Neural cell (in vitro differentiated cells): ENCODE results near the gene SLC16A10. TPM values are rescaled to one million over a fixed set of nuclear protein-coding genes. Genes with fewer than 3 reads are reported as not detected.

Source experiments
- H2AFZ ChIP-seq: fragments of 200-600, 300-800 bp; sonication (generic), shearing (Covaris generic); 2 replicates; pipeline ENCODE4 v1.6.0; 2014; ENCODE audit warnings: low read depth, mild to moderate bottlenecking, antibody characterized with exemption, low read length, moderate library complexity
- H3F3A ChIP-seq: fragments of 200-600 bp; shearing (Covaris generic); 2 replicates; pipeline ENCODE4 v1.6.1; 2016; ENCODE audit warnings: mild to moderate bottlenecking, moderate library complexity, mixed read lengths, antibody characterized with exemption, low read length; ENCODE audit not compliant: insufficient read depth, poor library complexity, severe bottlenecking
- H3K27ac ChIP-seq: fragments of 200-600, 300-800 bp; sonication (generic), shearing (Covaris generic); 2 replicates; pipeline ENCODE4 v1.5.1; 2014; ENCODE audit warnings: mild to moderate bottlenecking, low read length, moderate library complexity
- H3K27me3 ChIP-seq: fragments of 300-800, 200-600 bp; sonication (generic), shearing (Covaris generic); 2 replicates; pipeline ENCODE4 v1.6.0; 2014; ENCODE audit warnings: mild to moderate bottlenecking, low read depth, low read length, moderate library complexity; ENCODE audit not compliant: insufficient read depth
- H3K36me3 ChIP-seq: fragments of 300-800, 200-600 bp; sonication (generic), shearing (Covaris generic); 2 replicates; pipeline ENCODE4 v1.5.1; 2014; ENCODE audit warnings: mild to moderate bottlenecking, antibody characterized with exemption, low read length, moderate library complexity; ENCODE audit not compliant: insufficient read depth
- H3K4me2 ChIP-seq: fragments of 300-800, 200-600 bp; sonication (generic), shearing (Covaris generic); 2 replicates; pipeline ENCODE4 v1.6.0; 2014; ENCODE audit warnings: mild to moderate bottlenecking, low read length
- H3K4me3 ChIP-seq: fragments of 300-800, 200-600 bp; sonication (generic), shearing (Covaris generic); 2 replicates; pipeline ENCODE4 v1.5.1; 2014; ENCODE audit warnings: mild to moderate bottlenecking, low read length, moderate library complexity
- H3K79me2 ChIP-seq: fragments of 200-600 bp; shearing (Covaris generic); replicated peaks from 2 replicates; pipeline ENCODE4 v1.6.0; 2014; ENCODE audit warnings: mild to moderate bottlenecking, low read length, moderate library complexity; ENCODE audit not compliant: insufficient read depth
- H3K9ac ChIP-seq: fragments of 300-800, 200-600 bp; sonication (generic), shearing (Covaris generic); 2 replicates; pipeline ENCODE4 v1.6.1; 2016; ENCODE audit warnings: mild to moderate bottlenecking, low read length, mixed read lengths
- H3K9me2 ChIP-seq: fragments of 200-600 bp; shearing (Covaris generic); 2 replicates; pipeline ENCODE4 v1.6.1; 2016; ENCODE audit warnings: mild to moderate bottlenecking, low read length, mixed read lengths; ENCODE audit not compliant: insufficient read depth
- H3K9me3 ChIP-seq: fragments of 200-600, 300-800 bp; sonication (generic), shearing (Covaris generic); 2 replicates; pipeline ENCODE4 v1.6.1; 2016; ENCODE audit warnings: mild to moderate bottlenecking, mixed run types, low read length, moderate library complexity, mixed read lengths
- H4K20me1 ChIP-seq: fragments of 200-600 bp; shearing (Covaris generic); 2 replicates; pipeline ENCODE4 v1.6.1; 2016; ENCODE audit warnings: mild to moderate bottlenecking, mixed run types; ENCODE audit not compliant: insufficient read depth
- CTCF ChIP-seq: fragments of 450-650 bp; IDR thresholded peaks from 2 replicates; pipeline ENCODE4 v1.5.1; 2014; ENCODE audit warnings: antibody characterized with exemption, mild to moderate bottlenecking, moderate library complexity; ENCODE audit not compliant: poor library complexity, severe bottlenecking
- EP300 ChIP-seq: fragments of 450-650 bp; conservative IDR thresholded peaks from 2 replicates; pipeline ENCODE4 v1.6.1; 2014; ENCODE audit warnings: antibody characterized with exemption, mild to moderate bottlenecking, moderate library complexity; ENCODE audit not compliant: poor library complexity, severe bottlenecking
- EZH2 ChIP-seq: fragments of 200-600, 300-800 bp; shearing (Covaris generic), sonication (generic); IDR thresholded peaks from 2 replicates; pipeline ENCODE4 v1.6.1; 2014; ENCODE audit warnings: antibody characterized with exemption, low read length, borderline replicate concordance, mild to moderate bottlenecking; ENCODE audit not compliant: insufficient read depth, poor library complexity, severe bottlenecking
- MXI1 ChIP-seq: fragments of 450-650 bp; conservative IDR thresholded peaks from 2 replicates; pipeline ENCODE4 v1.6.1; 2014; ENCODE audit warnings: antibody characterized with exemption, mild to moderate bottlenecking; ENCODE audit not compliant: poor library complexity, severe bottlenecking
- POLR2AphosphoS5 ChIP-seq: IDR thresholded peaks from 2 replicates; pipeline ENCODE4 v1.6.1; 2012
- RAD21 ChIP-seq: fragments of 450-650 bp; conservative IDR thresholded peaks from 2 replicates; pipeline ENCODE4 v1.6.1; 2014; ENCODE audit warnings: antibody characterized with exemption, mild to moderate bottlenecking, moderate library complexity
- REST ChIP-seq: IDR thresholded peaks from 2 replicates; pipeline ENCODE4 v1.6.1; 2012; ENCODE audit warnings: borderline replicate concordance
- SMC3 ChIP-seq: fragments of 450-650 bp; conservative IDR thresholded peaks from 2 replicates; pipeline ENCODE4 v1.6.1; 2014; ENCODE audit warnings: antibody characterized with exemption, mild to moderate bottlenecking, moderate library complexity; ENCODE audit not compliant: poor library complexity
- TAF1 ChIP-seq: IDR thresholded peaks from 2 replicates; pipeline ENCODE4 v1.6.1; 2012; ENCODE audit warnings: low read depth
- polyA plus RNA-seq: library from polyadenylated mRNA; depleted of rRNA; stranded (reverse); fragments of >200 nt; gene quantifications from 2 replicates; pipeline ENCODE4 v1.2.3, GENCODE V29; 2014

SLC16A10 gene
- polyA plus RNA-seq, 1 donor from 2014 or later: 1.5 TPM

GRCh38 chr6:111200350-111201243 lies 113.3 kb downstream of the SLC16A10 start:
- no peaks in the 10 kb centered on the region for H4K20me1 ChIP-seq
- H3K27me3 ChIP-seq: no peaks in the 10 kb centered on the region
- no peaks in the 10 kb centered on the region for H3K9me2 ChIP-seq
- H3K4me3 ChIP-seq: no peak overlapping the region
- no peak overlapping the region for H3K9ac ChIP-seq
- TF ChIP-seq EP300: no peak
- no peak for TF ChIP-seq MXI1
- TF ChIP-seq TAF1: no peak
- TF ChIP-seq RAD21: no peak
- no peak for TF ChIP-seq REST
- TF ChIP-seq EZH2: no peak
- TF ChIP-seq SMC3: no peak
- TF ChIP-seq CTCF: no peak
- TF ChIP-seq POLR2AphosphoS5: no peak
- no peak overlapping the region for H3K27ac ChIP-seq
- no peaks in the 10 kb centered on the region for H3K79me2 ChIP-seq
- H3K9me3 ChIP-seq: no peaks in the 10 kb centered on the region
- H3K36me3 ChIP-seq: no peaks in the 10 kb centered on the region
- no peak overlapping the region for H3K4me2 ChIP-seq
- H3F3A ChIP-seq: no peaks in the 10 kb centered on the region
- H2AFZ ChIP-seq: no peak overlapping the region

GRCh38 chr6:111201244-111201554 lies 113.9 kb downstream of the SLC16A10 start:
- Histone ChIP-seq H2AFZ (no peak overlapping the region), H3K9me2 (no peaks in the 10 kb centered on the region), H3K79me2 (no peaks in the 10 kb centered on the region), H3K4me2 (no peak overlapping the region), H3K9me3 (no peaks in the 10 kb centered on the region), H4K20me1 (no peaks in the 10 kb centered on the region), H3F3A (no peaks in the 10 kb centered on the region), H3K9ac (no peak overlapping the region), H3K27me3 (no peaks in the 10 kb centered on the region), H3K36me3 (no peaks in the 10 kb centered on the region), H3K4me3 (no peak overlapping the region), H3K27ac (no peak overlapping the region)
- TF ChIP-seq POLR2AphosphoS5 (no peak), MXI1 (no peak), TAF1 (no peak), EZH2 (no peak), RAD21 (no peak), CTCF (no peak), EP300 (no peak), REST (no peak), SMC3 (no peak)
